DMS 273 (cell line): Measurements from ENCODE around the gene SEC63.
"Not testable (repeated sequence)": the region's sequence is repeated elsewhere in the genome, so short reads cannot be mapped to it uniquely, and the experiment has no call there.

Source experiments
- DNase-seq: peaks from one replicate; lab custom pipeline; 2025; ENCODE audit not compliant: unreplicated experiment; lab: John Stamatoyannopoulos, UW

SEC63 gene

DNA sequence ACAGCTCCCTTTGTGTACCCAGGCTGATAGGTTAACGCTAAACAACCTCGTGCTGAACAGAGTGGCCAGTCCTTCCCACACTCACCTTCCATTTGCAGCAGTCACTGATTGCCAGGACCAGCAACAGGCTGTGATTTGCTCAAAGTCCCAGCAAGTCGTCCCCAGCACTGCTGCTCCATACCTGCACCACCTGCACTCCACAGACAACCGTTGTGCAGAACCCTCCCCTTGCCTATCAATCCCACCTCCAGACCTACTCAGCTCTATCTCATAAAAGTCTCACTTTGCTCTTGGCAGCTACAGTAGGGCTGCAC is 90.7 kb downstream of the SEC63 start:
- DNase-seq = no peak

DNA sequence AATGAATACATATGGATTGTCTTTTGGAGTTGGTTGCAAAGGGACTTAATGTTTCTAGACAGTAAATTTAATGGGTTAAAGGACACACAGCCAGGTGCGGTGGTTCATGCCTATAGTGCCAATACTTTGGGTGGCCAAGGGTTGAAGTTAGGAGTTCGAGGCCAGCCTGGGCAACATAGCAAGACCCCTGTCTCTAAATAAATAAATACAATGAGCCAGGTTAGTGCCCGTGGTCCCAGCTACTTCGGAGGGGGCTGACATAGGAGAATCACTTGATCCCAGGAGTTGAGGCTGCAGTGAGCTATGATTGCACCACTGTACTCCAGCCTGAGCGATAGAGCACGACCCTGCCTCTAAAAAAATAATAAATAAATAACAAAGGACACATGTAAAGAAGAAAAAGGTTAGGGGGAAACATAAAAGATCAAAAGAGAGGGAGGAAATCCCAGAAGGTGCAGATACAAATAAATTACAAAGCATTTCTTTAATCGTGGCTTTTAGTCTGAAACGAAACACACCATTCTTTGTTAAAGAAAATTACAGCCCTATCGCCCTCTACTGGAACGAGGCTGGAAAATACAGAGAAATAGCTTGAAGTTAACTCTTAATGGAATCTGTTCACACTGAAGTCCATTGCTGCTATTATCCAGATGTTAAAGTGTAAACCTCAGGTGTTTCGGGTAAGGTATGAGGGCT is 91.3 kb downstream of the SEC63 start:
- DNase-seq = peak; percentile 79

DNA sequence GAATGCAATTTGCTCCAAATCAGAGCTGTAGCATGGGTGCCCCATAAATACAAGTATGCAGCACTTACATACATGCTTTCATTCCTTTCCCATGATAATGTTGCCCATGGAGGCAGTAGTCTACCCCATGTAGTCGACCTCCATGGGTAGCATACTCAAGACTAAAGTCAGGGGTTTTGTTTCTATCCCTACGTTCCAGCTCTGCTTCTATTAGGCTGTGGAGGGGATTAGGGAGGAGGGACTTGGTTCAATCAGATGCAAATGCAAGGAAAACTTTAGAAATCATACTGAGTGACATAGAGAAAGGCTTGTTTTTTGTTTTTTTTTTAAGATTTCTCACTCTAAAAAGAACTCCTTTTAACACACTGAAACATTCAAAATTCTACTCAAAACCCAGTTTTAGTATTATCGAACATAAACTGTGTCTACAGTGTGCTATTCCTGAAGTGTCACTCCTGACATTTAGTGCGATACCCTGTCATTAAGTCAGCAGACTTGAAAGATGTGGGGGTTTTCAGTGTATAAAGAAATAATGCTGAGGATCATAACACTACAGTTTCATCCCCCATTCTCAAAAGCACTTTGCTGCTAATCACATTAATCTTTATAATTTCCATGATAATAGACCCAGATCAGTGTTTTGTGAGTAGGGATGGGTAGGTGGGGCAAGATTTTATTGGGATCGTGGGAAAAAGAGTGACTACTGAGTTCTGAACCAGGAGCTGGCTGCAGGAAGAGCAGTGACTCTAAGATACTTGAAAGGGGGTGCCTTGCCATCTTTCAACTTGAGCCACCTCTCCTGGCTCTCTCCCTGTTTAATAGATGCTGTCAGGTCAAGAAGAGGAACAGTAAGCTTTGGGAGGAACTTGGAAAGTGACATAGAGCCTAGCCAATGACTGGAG is 93.5 kb downstream of the SEC63 start:
- no peak for DNase-seq

DNA sequence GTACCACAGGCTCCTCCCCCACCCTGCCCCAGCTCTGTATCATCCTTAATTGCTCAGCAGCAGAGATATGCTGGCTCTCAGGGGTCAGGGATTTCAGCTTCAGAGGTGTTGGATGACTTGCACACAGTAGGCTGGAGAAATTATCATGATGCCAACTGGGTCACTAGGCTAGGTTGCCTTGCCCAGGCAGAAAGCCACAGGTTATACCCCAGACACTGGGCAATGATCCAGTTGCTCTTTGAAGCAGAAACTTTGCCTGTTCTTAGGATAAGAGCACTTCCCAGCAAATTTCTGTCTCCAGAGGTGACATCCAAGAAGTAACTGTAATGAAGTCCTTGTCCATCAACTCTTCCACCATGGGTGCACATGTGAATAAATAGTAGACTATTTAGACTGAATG is 95.6 kb downstream of the SEC63 start:
- DNase-seq = peak; percentile 20

DNA sequence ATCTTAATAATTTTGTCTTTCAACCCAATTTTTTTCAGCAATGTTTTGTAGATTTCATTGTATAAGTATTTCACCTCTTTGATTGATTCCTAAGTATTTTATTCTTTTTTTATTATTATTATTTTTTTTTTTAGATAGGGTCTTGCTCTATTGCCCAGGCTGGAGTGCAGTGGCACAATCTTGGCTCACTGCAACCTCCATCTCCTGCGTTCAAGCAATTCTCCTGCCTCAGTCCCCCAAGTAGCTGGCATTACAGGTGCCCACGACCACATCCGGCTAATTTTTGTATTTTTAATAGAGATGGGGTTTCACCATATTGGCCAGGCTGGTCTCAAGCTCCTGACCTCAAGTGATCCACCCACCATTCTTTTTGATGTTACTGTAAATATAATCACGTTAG is 97.0 kb downstream of the SEC63 start:
- not testable (repeated sequence) for DNase-seq

DNA sequence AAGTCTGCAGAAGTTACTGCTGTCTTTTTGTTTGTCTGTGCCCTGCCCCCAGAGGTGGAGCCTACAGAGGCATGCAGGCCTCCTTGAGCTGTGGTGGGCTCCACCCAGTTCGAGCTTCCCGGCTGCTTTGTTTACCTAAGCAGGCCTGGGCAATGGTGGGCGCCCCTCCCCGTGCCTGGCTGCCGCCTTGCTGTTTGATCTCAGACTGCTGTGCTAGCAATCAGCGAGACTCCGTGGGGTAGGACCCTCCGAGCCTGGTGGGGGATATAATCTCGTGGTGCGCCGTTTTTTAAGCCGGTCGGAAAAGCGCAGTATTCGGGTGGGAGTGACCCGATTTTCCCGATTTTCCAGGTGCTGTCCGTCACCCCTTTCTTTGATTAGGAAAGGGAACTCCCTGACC is 97.9 kb downstream of the SEC63 start:
- not testable (repeated sequence) for DNase-seq

DNA sequence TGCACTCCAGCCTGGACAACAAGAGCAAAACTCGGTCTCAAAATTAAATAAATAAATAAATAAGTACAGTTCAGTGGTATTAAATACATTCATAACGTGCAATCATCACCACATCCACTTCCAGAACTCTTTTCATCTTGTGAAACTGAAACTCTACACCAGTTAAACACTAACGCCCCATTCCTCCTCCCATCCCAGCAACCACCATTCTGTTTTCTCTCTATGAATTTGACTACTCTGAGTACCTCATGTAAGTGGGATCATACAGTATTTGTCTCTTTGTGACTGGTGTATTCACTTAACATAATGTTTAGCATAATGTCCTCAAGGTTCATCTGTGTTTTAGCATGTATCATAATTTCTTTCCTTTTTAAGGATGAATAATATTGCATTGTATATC is 104.8 kb downstream of the SEC63 start:
- no peak for DNase-seq

DNA sequence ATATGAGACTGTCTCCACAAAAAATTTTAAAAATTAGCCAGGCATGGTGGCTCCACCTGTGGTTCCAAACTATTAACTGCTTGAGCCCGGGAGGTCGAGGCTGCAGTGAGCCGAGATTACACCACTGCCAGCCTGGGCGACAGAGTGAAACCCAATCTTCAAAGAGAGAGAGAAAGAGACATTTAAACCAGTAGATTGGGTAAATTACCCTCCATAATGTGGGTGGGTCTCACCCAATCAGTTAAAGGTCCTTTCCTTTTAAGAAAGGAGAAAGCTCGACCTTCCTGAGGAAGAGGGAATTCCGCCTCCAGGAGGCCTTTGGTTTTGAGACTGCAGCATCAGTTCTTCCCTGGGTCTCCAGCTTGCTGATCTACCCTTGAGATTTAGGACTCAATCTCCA is 108.7 kb downstream of the SEC63 start:
- peak; percentile 12 for DNase-seq

DNA sequence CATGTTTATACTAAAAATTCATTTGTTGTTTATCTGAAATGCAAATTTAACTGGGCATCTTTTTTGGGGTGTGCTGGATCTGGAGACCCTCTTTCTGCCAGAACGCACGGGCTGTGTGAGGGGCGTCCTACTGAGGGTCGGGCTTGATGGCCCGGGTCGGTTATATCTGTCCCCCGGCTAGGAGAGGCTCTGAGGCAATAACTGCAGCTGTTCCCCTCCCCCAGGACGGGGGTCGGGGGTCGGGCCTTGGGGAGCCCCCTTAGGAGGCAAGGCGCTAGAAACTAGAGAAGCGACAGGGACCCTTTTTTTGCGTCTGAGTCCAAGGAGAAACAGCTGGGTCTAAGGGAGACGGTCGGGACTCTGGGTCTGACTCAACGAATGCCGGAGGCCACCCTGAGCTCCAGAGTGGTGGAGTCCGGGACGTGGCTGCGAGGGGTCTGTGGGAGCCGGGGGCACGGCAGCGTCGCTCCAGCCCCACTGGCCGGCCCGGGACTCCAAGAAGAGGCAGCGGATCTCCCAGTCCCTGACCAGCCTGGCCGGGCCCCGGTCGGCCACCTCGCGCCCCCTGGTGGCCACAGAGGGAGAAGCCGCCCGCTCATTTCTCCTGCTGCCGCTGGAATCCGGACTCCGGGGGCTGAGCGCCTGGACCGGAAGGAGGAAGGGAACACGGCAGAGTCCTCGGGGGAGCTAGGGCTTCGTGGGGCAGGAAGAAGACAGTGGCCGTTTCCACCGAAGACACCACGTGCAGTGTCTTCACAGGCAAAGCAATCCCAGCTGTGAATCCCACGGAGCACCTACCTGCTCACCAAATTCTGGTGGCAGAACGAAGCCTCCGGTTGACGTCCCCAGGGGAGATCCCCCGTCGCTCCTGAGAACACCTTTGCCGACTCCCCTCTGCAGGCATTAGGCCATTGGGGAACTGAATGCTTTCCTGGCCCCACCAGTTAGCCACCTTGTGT is 109.9 kb downstream of the SEC63 start:
- DNase-seq = peak; percentile 92

DNA sequence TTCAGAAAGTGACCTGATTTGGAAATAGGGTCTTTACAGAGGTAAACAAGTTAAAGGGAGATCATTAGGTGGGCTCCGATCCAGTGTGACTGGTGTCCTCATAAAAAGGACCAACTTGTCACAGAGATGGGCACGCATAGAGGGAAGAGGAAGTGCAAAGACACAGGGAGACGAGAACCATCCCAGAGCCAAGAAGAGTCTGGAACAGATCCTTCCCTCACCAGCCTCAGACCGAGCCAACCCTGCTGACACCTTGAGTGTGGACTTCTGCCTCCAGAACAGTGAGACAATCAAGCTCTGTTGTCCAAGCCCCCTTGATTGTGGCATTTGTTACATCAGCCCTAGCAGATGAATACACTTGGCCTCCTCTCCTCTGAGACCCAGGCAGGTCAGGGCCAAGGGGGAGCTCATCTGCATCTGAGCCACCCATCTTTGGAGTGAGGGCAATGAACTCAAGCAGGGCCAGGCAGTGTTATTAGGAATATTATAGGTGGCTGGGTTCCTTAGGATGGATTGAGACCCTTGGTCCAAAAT is 111.7 kb downstream of the SEC63 start:
- DNase-seq = no peak

DNA sequence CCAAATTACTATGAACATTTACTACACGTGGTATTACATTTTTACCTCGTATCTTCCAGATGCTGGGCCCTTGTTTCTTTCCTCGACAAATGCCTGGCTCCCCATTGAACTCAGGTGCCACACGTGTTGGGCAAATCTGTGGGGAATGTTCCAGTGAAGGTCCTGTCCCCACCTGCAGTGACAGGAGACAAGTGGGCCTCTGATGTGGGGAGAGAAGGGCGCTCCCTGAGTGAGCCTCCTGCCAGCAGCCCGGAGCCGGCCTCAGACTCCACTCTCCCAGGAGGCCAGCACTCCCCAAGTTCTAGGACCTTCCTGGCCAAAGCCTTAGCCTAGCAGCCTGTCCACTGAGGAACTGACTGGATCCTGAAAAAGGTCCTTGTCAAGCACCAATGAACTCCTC is 112.2 kb downstream of the SEC63 start:
- DNase-seq = no peak

DNA sequence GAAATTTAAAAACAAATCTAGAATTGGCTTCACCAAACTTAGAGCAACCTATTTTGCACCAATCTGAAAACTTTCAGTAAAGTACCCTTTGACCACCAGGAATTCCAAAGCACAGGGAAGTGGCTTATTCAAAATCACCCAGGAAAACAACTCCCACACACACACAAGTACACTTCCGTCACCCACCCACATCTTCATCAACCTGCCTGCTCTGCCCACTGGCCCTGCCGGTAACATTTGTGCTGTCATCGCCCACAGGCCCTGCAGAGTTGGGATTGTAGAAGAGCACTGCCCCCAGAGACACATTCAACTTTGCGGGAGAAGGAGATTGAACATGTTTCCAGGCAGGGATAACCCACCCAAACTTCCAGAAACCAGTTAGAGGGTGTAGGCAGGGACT is 114.6 kb downstream of the SEC63 start:
- DNase-seq = no peak

DNA sequence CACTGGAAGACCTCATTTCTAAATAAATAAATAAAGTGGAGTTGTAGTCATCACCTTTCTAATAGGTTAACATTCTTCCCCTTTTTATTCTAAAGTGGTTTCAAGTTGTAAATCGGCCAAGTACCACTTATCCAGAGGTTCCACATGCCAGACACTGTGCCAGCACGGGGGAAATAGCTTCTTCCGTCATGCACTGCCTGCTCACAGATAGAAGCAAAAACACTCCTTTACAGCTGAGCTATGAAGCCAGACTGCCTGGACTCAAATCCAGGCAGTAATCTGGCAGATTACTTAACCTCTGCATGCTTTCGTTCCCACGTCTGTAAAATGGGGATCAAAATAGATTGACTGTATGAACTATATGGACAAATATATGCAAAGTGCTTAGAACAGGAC is 116.7 kb downstream of the SEC63 start:
- DNase-seq = no peak

DNA sequence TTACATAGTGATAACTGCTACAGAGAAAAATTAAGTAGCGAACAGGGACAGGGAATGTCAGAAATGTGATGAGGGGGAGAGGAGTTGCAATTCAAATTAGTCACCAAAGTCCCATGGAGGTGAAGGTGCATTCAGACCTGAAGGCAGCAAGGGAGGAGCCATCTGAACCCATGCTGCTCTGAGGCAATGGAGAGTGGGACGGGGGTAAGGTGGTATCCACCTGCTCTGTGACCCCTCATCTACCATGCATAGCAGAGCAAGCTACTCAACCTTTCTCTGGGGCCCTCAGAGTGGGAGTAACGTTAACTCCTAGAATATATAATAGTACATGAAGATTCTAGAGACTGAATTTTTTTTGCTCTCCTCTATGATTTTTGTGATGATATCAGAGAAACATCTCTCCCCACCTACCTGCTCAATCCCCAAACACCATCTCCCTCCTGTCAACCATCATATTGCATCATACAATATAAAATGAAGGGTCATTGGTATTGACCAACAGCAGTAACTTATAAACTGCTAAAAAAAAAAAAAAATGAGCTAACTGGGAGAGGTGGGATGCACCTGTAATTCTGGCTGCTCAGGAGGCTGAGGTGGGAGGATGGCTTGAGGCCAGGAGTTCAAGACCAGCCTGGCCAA is 117.3 kb downstream of the SEC63 start:
- no peak for DNase-seq

DNA sequence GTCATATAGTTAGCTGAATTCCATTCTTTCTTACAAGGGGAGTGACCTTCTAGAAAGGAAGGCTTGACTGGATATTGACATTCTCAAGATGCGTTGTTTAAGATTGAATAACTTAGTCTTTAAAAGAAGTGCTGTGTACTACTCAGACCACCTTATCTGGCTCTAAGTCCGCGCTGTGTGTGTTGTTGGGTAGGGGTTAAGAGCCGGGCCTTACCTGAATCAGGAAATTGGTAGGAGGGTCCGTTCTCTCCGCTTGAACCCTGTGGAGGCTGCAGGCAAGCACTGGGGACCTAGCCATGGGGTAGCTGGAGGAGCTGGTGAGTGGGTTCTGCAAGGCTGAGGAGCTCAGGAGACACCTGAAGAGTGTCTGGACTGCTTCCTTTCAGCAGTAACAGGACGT is 124.9 kb downstream of the SEC63 start:
- DNase-seq = no peak

DNA sequence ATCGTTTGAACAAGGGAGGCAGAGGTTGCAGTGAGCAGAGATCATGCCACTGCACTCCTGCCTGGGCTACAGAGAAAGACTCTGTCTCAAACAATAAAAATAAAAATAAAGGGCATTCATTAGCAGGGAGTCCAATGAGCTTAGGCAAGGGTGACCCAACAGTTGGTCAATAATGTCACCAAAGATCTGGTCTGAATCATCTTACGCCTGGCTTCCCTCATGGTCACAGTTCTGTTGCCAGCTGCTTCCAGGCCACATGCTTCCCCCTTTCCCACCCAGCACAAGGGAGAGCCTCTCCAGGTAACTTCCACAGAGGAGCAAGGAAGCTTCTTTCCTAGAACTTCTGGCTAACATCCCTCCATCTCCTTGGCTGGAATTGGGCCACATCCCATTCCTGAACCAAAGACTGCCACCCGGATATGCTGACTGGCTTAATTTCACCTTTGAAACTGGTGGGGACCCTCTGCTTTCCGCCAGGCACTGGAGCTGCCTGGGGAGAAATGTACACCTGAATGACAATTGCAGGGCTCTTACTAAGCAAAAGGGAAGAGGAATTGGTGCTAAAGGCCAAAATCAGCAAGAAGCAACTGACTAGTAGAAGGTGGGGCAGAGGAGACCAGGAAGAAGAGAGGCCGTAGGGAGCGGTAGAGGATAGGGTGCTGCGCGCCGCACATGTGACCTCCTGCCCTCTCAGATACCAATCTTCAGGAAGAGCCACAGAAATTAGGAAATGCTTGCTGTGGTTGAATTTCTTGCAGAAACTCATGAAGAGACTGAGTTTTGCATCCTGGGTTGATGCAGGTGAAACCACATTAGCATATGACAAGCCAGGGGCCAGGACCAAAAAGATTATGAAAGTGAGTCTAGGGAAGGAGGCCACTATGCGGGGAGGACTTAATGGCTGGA is 125.6 kb downstream of the SEC63 start:
- DNase-seq = no peak

DNA sequence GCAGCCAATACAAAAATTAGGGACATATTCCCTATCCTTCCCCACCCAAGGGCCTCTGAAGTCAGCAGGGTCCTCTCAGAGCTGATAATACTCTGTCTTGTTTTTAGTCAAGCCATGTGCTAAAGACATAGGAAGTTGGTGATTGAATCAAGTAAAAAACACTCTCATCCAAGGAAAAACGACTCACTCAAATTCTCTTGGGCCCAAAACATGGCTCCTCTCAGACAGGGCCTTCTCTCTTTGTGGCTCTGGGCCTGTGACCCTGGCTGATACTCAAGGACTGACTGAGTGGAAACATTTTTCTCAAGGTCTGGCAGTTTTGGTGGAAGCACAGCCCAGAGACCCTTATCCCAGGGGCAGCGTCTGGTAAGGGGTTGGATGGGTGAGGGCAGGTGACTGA is 127.9 kb downstream of the SEC63 start:
- no peak for DNase-seq

DNA sequence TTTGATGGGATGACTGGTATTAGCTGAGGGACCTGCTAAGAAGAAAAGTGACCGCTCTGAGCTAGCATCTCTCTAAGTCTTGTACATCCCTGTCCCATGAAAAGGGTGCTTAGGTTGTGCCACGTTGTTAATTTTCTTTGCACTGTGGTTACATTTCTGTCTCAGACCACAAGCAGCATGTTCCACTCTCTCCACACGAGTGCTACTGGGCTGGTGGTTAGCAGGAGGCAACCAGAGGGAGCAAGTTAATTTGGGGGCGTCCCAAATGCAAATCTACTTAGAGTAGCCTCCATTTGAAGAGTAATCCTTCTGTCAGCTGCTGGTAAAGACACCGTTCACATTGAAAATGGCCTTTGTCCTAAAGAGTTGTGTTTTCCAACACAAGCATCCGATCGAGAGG is 130.5 kb downstream of the SEC63 start:
- DNase-seq = no peak

DNA sequence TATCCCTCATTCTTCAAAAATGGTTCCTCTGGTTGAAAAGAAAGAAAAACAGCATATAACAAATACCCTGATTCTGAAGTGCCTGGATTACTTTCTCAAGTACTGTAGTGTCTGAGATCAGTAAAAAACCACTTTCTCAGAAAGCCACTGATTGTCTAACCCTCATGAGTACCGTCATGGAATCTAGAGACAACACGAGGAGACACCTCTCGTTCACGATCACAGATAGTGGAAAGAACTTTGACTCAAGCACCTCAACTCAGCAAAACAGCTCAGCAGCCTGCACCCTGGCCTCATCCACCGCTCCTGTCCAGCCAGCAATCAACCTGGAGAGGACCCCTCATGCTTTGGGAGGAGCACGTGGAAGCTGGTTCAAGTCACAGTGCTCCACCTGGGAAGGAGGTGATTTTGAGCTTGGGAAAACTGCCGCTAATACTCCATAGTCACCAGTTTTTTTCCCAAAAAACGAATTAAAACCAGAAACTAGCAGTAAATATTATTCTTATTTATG is 134.9 kb downstream of the SEC63 start:
- no peak for DNase-seq
